ENCODE results near the gene GOLGA2. TPM values are rescaled to one million over a fixed set of nuclear protein-coding genes. Genes with fewer than 3 reads are reported as not detected.

GOLGA2 gene
- total and polyA plus RNA-seq, 2 of the 13 experiments (the other 11 are each of a cell fraction or from before 2014, with no cell fraction given): 45.3 to 45.8 TPM

GRCh38 chr9:128275198-128276007 lies at the start of gene GOLGA2 (continued):
- TF ChIP-seq ETS1 (CRISPR knock-in tag; IDR thresholded peaks at IDR 0.05) (no peak), HNF1B (CRISPR knock-in tag; IDR thresholded peaks at IDR 0.05) (peak; percentile 12; the same call in 1 of the 2 replicates), ZFX (CRISPR knock-in tag; IDR thresholded peaks at IDR 0.05; ENCODE audit: low read depth) (0 out of 2 replicates have a peak, but pooled peaks have one; percentile 9), ZNF331 (CRISPR knock-in tag; IDR thresholded peaks at IDR 0.05) (no peak), ZNF138 (CRISPR knock-in tag; IDR thresholded peaks at IDR 0.05; ENCODE audit: low read depth) (0 out of 2 replicates have a peak, but pooled peaks have one; percentile 23), ZBTB21 (CRISPR knock-in tag; IDR thresholded peaks at IDR 0.05) (peak; percentile 88), DR1 (CRISPR knock-in tag; IDR thresholded peaks at IDR 0.05) (0 out of 2 replicates have a peak, but pooled peaks have one; percentile 6), POLR2G (IDR thresholded peaks at IDR 0.05; ENCODE audit: low read depth, low read length) (0 out of 2 replicates have a peak, but pooled peaks have one; percentile 7), ZNF816 (CRISPR knock-in tag; IDR thresholded peaks at IDR 0.05; ENCODE audit: borderline replicate concordance) (peak; percentile 51; the same call in 1 of the 2 replicates), POGZ (CRISPR knock-in tag; IDR thresholded peaks at IDR 0.05) (no peak), ZNF670 (CRISPR knock-in tag; IDR thresholded peaks at IDR 0.05; ENCODE audit: borderline replicate concordance) (0 out of 2 replicates have a peak, but pooled peaks have one; percentile 48), LCORL (IDR thresholded peaks at IDR 0.05) (no peak), LCORL (CRISPR knock-in tag; IDR thresholded peaks at IDR 0.05) (peak; percentile 13; the same call in 1 of the 2 replicates), TRIM24 (CRISPR knock-in tag; IDR thresholded peaks at IDR 0.05) (no peak), TBX2 (CRISPR knock-in tag; IDR thresholded peaks at IDR 0.05; ENCODE audit: borderline replicate concordance) (peak; percentile 38), AGO2 (optimal IDR thresholded peaks at IDR 0.05; ENCODE audit: low read depth, low read length) (peak; percentile 32), ZNF777 (CRISPR knock-in tag; IDR thresholded peaks at IDR 0.05) (peak; percentile 48; the same call in 1 of the 2 replicates), ZFP82 (CRISPR knock-in tag; IDR thresholded peaks at IDR 0.05; ENCODE audit: borderline replicate concordance) (0 out of 2 replicates have a peak, but pooled peaks have one; percentile 53), ZNF230 (CRISPR knock-in tag; IDR thresholded peaks at IDR 0.05) (no peak), ISL2 (CRISPR knock-in tag; IDR thresholded peaks at IDR 0.05) (0 out of 2 replicates have a peak, but pooled peaks have one; percentile 7), ZNF850 (CRISPR knock-in tag; conservative IDR thresholded peaks at IDR 0.05) (peak; percentile 35; the same call in 1 of the 2 replicates), SALL2 (CRISPR knock-in tag; IDR thresholded peaks at IDR 0.05) (peak; percentile 31), TBL1XR1 (IDR thresholded peaks at IDR 0.05; ENCODE audit: borderline replicate concordance, low read length, partially characterized antibody) (no peak), ZNF430 (CRISPR knock-in tag; IDR thresholded peaks at IDR 0.05) (peak; percentile 54; the same call in 1 of the 2 replicates)
- TF ChIP-seq, protein P1, sequence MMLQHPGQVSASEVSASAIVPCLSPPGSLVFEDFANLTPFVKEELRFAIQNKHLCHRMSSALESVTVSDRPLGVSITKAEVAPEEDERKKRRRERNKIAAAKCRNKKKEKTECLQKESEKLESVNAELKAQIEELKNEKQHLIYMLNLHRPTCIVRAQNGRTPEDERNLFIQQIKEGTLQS (CRISPR knock-in tag; IDR thresholded peaks at IDR 0.05): 0 out of 2 replicates have a peak, but pooled peaks have one; percentile 14
- TF ChIP-seq, protein P2, sequence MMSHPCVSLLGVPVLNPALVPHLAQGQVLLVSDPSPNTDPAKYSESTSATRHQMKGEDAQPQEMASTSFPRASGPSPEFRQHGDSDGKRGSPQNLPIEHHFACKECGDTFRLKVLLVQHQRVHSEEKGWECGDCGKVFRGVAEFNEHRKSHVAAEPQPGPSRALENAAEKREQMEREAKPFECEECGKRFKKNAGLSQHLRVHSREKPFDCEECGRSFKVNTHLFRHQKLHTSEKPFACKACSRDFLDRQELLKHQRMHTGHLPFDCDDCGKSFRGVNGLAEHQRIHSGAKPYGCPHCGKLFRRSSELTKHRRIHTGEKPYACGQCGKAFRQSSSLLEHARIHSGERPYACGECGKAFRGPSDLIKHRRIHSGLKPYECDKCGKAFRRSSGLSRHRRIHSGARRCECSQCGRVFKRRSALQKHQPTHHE (CRISPR knock-in tag; IDR thresholded peaks at IDR 0.05; ENCODE audit: borderline replicate concordance): peak; percentile 4; the same call in 1 of the 2 replicates

All from HepG2 (cell line).